Cardiac fibroblast (primary cell): Measurements from ENCODE around the gene SHMT2.
A peak's percentile ranks its signal among the peaks of the same experiment; 100 is the strongest.

ENCODE experiments used
- DNase-seq, 2 donors: peaks; one replicate each; pipeline versions ENCODE4 v3.0.0 to v3.0.0-alpha.2; 2010; ENCODE audit warnings: low read depth in 2 of 2
- H3K4me3 ChIP-seq, 2 donors: replicated peaks in 1 of 2; 1 replicate in 1 of 2; 2 replicates in 1 of 2; pipeline ENCODE4 v1.5.1; 2011; ENCODE audit warnings: low read depth in 2 of 2, low read length in 2 of 2, mild to moderate bottlenecking in 2 of 2, moderate library complexity in 1 of 2
- CTCF ChIP-seq: IDR thresholded peaks from one replicate; pipeline ENCODE4 v1.5.1; 2011; ENCODE audit warnings: low read depth, mild to moderate bottlenecking, low read length, inconsistent platforms

SHMT2 gene

GRCh38 chr12:57261428-57261865, 31.9 kb downstream of the SHMT2 start:
- no peak for DNase-seq
- TF ChIP-seq CTCF, result no peak
- no peak overlapping the region for H3K4me3 ChIP-seq

- TF ChIP-seq CTCF, result no peak
- H3K4me3 ChIP-seq, result no peak overlapping the region
- DNase-seq, result no peak
Observed at GRCh38 chr12:57262126-57262822, 32.8 kb downstream of the SHMT2 start.

GRCh38 chr12:57263096-57263495, 33.6 kb downstream of the SHMT2 start:
- no peak for DNase-seq
- H3K4me3 ChIP-seq, result no peak overlapping the region
- no peak for TF ChIP-seq CTCF

- DNase-seq, result no peak
- no peak for TF ChIP-seq CTCF
- H3K4me3 ChIP-seq, result no peak overlapping the region
Observed at GRCh38 chr12:57266681-57267080, 37.2 kb downstream of the SHMT2 start.

GRCh38 chr12:57268264-57268663, 38.8 kb downstream of the SHMT2 start:
- no peak for TF ChIP-seq CTCF
- H3K4me3 ChIP-seq, result no peak overlapping the region
- DNase-seq, result peak in 1 of 2 donors; percentile 11

GRCh38 chr12:57270966-57271470, 41.5 kb downstream of the SHMT2 start:
- no peak overlapping the region for H3K4me3 ChIP-seq
- TF ChIP-seq CTCF, result no peak
- DNase-seq, result peak in 1 of 2 donors; percentile 19
